HEK293T (cell line): ENCODE data around the gene CDK5RAP3.
"Not testable (repeated sequence)": the region's sequence is repeated elsewhere in the genome, so short reads cannot be mapped to it uniquely, and the experiment has no call there.

ENCODE experiments used
- BHLHE40 ChIP-seq: fragments of 450-650 bp; IDR thresholded peaks from 2 replicates; pipeline ENCODE4 v1.6.1; 2016; ENCODE audit warnings: mild to moderate bottlenecking, moderate library complexity, borderline replicate concordance
- CTBP1 ChIP-seq: fragments of 450-650 bp; IDR thresholded peaks from 2 replicates; pipeline ENCODE4 v1.6.1; 2016; ENCODE audit warnings: borderline replicate concordance
- ELF4 ChIP-seq: fragments of 450-650 bp; IDR thresholded peaks from 2 replicates; pipeline ENCODE4 v1.6.1; 2017; ENCODE audit warnings: antibody characterized with exemption
- FOXA1 ChIP-seq: fragments of 450-650 bp; IDR thresholded peaks from 2 replicates; pipeline ENCODE4 v1.6.1; 2016; ENCODE audit warnings: mild to moderate bottlenecking
- FOXK2 ChIP-seq: fragments of 450-650 bp; IDR thresholded peaks from 2 replicates; pipeline ENCODE4 v1.6.1; 2016; ENCODE audit warnings: mild to moderate bottlenecking
- FOXM1 ChIP-seq: fragments of 450-650 bp; IDR thresholded peaks from 2 replicates; pipeline ENCODE4 v1.6.1; 2017; ENCODE audit warnings: mild to moderate bottlenecking, borderline replicate concordance
- L3MBTL2 ChIP-seq: fragments of 450-650 bp; conservative IDR thresholded peaks from 2 replicates; pipeline ENCODE4 v1.6.1; 2016; ENCODE audit warnings: mild to moderate bottlenecking
- NFRKB ChIP-seq: fragments of 450-650 bp; IDR thresholded peaks from 2 replicates; pipeline ENCODE4 v1.6.1; 2016; ENCODE audit warnings: mild to moderate bottlenecking, moderate library complexity
- PKNOX1 ChIP-seq: fragments of 450-650 bp; IDR thresholded peaks from 2 replicates; pipeline ENCODE4 v1.6.1; 2016
- SP1 ChIP-seq: fragments of 450-650 bp; IDR thresholded peaks from 2 replicates; pipeline ENCODE4 v1.6.1; 2017
- SUZ12 ChIP-seq: fragments of 450-650 bp; IDR thresholded peaks from 2 replicates; pipeline ENCODE4 v1.6.1; 2016; ENCODE audit warnings: mild to moderate bottlenecking
- TARDBP ChIP-seq: fragments of 450-650 bp; IDR thresholded peaks from 2 replicates; pipeline ENCODE4 v1.6.1; 2016
- ZNF384 ChIP-seq: fragments of 450-650 bp; IDR thresholded peaks from 2 replicates; pipeline ENCODE4 v1.6.1; 2016

GRCh38 chr17:47935468-47935867, 35.4 kb upstream of the CDK5RAP3 start:
- not testable (repeated sequence) for TF ChIP-seq NFRKB, BHLHE40, ZNF384, L3MBTL2, SP1, TARDBP, FOXM1, ELF4, FOXA1, SUZ12, FOXK2, PKNOX1, CTBP1
